Gastrocnemius medialis (tissue), 4 donors: ENCODE data around the gene MYH10.

Source experiments
- POLR2A ChIP-seq, 2 donors: fragments of 450-650 bp; IDR thresholded peaks; one replicate each; pipeline ENCODE4 v1.6.1; 2017; ENCODE audit warnings: antibody characterized with exemption in 2 of 2, mild to moderate bottlenecking in 2 of 2, moderate library complexity in 2 of 2
- TF ChIP-seq, protein P1 (sequence below), 5 experiments: fragments of 450-650 bp in 3 of 5; fragments of 200-600 bp in 2 of 5; sonication (generic) in 2 of 5; IDR thresholded peaks in 4 of 5; conservative IDR thresholded peaks in 1 of 5; 1 replicate in 4 of 5; 2 replicates in 1 of 5; pipeline ENCODE4 v1.5.1; 2016 to 2019; ENCODE audit warnings: antibody characterized with exemption in 5 of 5, mild to moderate bottlenecking in 3 of 5, moderate library complexity in 3 of 5

DNA sequence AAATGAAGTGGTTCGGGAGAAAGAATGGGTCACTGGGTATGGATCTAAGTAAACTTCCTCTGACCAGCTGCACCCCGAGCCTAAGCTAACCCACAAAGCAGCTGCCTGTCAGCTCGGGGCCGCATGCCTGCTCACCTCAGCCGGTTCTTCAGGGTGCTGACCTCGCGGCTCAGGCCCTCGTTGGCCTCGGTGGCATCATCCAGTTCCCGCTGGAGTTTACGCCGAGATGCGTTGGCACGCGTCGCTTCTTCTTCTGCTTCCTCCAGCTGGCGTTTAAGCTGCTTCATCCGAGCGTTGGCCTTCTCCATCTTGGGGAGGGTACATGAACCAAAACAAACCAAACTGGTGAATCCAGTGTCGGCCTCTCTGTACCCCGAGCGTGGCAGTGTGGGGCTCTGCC, 153.8 kb downstream of the MYH10 start:
- TF ChIP-seq POLR2A (IDR thresholded peaks at IDR 0.05): no peak
- TF ChIP-seq, protein P1, sequence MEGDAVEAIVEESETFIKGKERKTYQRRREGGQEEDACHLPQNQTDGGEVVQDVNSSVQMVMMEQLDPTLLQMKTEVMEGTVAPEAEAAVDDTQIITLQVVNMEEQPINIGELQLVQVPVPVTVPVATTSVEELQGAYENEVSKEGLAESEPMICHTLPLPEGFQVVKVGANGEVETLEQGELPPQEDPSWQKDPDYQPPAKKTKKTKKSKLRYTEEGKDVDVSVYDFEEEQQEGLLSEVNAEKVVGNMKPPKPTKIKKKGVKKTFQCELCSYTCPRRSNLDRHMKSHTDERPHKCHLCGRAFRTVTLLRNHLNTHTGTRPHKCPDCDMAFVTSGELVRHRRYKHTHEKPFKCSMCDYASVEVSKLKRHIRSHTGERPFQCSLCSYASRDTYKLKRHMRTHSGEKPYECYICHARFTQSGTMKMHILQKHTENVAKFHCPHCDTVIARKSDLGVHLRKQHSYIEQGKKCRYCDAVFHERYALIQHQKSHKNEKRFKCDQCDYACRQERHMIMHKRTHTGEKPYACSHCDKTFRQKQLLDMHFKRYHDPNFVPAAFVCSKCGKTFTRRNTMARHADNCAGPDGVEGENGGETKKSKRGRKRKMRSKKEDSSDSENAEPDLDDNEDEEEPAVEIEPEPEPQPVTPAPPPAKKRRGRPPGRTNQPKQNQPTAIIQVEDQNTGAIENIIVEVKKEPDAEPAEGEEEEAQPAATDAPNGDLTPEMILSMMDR (IDR thresholded peaks at IDR 0.05 in 4 of 5, conservative IDR thresholded peaks at IDR 0.05 in 1 of 5): no peak
